SIG-M5 treated with dmso at 0.1 percent for 504 hours (cell line): ENCODE data around the gene SPDYE11.
"Not testable (repeated sequence)": the region's sequence is repeated elsewhere in the genome, so short reads cannot be mapped to it uniquely, and the experiment has no call there.

ENCODE experiments used
- DNase-seq: peaks from one replicate; lab custom pipeline; 2025; ENCODE audit not compliant: unreplicated experiment; lab: John Stamatoyannopoulos, UW

The SPDYE11 gene

GRCh38 chr7:73057811-73058210 lies at the start of gene SPDYE11:
SPDYE11 (minus strand) TSS chr7:73057911; CDS start chr7:73056111, 1,800 bp downstream.
- not testable (repeated sequence) for DNase-seq

- DNase-seq: not testable (repeated sequence)
Observed at GRCh38 chr7:73085938-73086337, 28.2 kb upstream of the SPDYE11 start, which contains the start of gene SPDYE9. SPDYE9 (minus strand) TSS chr7:73086038; CDS start chr7:73084238, 1,800 bp downstream.

- not testable (repeated sequence) for DNase-seq
Observed at GRCh38 chr7:73029666-73030065, 28.0 kb downstream of the SPDYE11 start, which contains the start of gene SPDYE8. SPDYE8 (minus strand) TSS chr7:73029766; CDS start chr7:73027966, 1,800 bp downstream.

GRCh38 chr7:73006491-73006890 lies 51.2 kb downstream of the SPDYE11 start:
- DNase-seq: not testable (repeated sequence)

GRCh38 chr7:73005693-73006447 lies 51.8 kb downstream of the SPDYE11 start:
- not testable (repeated sequence) for DNase-seq

GRCh38 chr7:73005356-73005692 lies 52.4 kb downstream of the SPDYE11 start:
- DNase-seq: not testable (repeated sequence)

- not testable (repeated sequence) for DNase-seq
Observed at GRCh38 chr7:72997887-72998468, 59.7 kb downstream of the SPDYE11 start.
